Superior temporal gyrus (tissue), 1 donor: ENCODE measurements around the gene DPP4.

Experiments
- DNase-seq: peaks from one replicate; pipeline ENCODE4 v3.0.0-alpha.2; 2016; ENCODE audit errors: extremely low spot score

The DPP4 gene

DNA sequence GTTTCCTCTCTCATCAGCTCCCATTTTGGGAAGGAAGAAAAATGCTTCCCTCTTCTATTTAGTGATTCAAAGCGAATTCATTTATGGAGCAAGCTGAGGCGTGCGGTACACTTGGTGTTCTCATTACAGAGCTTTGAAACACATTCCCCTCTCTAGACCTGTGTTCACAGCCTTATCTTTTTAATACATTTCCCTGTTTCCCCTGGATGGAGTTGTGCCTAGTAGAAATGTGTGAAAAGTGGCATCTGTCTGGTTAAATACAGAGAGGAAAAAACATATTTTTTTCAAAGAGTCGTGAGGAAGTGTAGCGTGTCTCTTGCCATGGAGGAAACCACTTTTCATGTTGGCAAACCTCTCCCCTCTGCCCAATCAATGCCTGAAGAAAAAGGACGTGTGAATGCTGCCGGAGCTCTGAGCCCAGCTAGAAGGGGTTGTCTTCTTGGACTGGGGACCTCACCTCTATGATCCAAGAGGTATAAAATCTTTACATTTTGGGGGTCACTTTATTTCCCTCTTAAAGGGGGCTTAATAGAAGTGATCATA, 52.4 kb downstream of the DPP4 start:
- DNase-seq: peak; percentile 39

DNA sequence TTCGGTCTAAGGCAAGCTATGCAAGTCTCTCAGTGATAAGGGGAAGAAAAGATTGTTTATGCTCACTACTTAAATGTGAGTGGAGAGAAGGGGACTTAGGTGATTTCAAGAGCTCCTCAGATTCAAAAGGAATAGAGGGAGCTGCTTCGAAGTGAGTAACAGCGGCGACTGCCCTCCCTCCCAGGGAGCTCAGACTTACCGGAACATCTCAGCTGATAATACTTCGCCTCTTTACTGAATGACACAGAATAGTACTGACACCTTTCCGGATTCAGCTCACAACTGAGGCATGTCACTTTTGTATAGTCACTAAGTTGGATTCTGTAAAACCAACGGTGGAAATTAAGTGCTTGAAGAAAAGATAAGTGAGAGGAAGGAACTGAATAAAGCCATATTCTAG, 55.5 kb downstream of the DPP4 start:
- no peak for DNase-seq

DNA sequence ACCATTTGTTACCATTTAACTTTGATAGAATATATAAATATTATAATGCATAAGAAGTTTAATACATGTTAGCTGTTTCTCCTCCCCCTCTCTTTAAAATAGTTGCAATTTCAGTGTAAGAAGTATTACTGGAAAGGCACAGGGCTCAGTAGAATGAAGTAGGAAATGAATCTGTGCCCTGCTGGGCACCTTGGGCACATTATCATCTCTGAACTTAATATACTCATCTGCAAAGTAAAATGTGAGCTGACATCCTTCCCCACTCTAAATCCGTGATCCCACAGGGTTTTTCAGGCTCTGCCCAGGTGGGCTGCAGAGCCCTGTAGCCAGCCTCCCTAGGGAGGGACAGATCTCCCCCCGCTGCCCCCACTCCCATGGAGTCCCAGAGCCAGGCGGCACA, 56.8 kb downstream of the DPP4 start:
- no peak for DNase-seq

DNA sequence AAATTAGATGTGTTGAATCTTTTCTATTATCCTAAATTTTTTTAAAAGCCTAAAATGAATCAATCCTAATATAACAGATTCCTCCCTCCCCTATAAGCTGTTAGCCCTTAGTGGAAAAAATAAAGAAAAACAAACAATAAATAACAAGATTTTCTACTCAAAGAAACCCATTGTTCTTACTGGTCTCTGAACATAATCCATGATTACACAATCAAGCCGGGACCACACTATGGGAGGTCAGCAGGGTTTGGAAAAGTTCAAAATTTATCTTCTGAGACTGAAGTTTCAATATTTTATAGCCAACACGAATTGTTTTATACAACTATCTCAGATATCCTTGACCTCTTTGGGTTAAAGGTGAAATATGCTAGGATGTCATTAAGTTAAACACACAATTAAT, 57.9 kb downstream of the DPP4 start:
- no peak for DNase-seq

DNA sequence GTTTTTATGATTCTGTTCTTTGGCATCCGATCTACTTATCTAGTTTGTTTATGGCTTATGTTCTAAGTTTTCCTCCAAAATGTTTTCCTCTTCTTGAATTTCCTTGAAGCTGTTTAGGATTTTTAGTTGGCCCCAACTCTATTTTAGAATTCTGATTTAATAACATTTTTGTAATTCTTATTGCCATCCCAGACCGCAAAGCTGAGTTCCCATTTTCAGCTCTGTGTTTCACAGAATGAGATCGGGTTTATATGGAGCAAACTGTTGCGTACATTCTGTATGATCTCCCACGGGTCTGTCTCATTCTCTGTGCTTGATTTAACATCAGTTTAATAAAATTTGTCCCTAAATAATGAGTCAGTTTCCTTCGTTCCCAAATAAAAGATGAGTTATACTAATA, 59.3 kb downstream of the DPP4 start:
- DNase-seq: no peak

DNA sequence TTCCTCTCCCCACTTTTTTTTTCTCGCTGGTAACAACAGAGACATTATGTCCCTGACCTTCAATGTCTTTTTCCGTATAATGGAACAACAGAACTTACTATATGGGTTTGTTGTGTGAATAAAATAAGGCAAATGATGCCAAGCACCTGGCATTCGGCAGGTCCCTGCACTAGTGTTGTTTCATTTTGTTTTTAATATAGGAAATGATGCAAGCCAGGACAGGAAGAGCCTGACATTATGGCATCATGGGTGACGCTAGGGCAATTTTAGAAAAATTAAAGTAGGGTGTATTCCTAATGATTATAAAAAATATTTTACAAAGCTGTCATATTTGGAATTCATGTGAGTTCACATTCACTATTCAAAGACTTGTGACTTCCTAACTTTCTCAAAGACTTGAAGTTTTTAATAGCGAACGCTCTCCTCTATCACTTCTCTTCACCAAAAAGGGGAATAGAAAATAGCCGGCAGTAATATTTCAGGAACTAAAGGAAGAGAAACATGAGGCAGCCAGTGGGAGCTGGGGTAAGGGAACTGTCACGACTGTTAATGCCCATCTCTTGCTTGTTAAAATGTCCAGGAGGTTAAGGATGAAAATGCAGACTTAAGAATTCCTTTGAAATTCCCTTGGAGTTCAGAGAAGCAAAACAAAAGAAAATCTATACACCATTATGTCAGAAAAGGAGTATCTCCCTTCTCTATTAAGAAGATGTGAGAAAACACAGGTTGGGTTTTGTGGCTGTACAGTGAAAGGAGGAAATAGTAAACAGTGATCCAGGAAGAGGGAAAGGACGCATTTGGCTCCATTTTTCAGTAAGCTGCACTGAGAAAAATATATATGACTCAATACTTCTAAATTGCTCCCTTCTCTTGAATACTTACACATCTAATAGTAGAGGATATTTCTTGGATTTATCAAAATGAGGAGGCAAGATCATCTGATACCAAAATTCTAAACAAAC, 60.2 kb downstream of the DPP4 start:
- DNase-seq: no peak

DNA sequence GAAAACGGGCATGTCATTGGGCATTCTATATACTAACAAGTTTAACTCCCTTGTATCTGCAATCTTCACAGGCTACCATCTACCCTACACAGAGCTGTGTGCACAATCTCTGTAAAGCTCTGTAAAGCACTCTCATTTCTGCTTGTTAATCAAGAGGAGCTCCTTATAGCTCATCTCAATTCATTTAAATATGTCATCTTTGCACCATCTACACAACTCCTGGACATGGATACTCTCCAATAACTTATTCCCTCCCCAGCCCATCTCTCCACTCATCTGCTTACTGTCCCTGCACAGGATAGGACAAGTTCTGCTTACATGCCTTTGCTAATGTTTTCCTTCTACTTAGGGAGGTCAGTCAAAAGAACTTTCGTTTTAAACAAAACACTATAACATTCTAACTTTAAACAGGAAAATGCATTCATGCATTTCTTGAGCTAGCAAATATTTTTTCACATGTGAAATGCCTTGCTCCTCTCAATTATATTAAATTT, 61.4 kb downstream of the DPP4 start:
- no peak for DNase-seq

DNA sequence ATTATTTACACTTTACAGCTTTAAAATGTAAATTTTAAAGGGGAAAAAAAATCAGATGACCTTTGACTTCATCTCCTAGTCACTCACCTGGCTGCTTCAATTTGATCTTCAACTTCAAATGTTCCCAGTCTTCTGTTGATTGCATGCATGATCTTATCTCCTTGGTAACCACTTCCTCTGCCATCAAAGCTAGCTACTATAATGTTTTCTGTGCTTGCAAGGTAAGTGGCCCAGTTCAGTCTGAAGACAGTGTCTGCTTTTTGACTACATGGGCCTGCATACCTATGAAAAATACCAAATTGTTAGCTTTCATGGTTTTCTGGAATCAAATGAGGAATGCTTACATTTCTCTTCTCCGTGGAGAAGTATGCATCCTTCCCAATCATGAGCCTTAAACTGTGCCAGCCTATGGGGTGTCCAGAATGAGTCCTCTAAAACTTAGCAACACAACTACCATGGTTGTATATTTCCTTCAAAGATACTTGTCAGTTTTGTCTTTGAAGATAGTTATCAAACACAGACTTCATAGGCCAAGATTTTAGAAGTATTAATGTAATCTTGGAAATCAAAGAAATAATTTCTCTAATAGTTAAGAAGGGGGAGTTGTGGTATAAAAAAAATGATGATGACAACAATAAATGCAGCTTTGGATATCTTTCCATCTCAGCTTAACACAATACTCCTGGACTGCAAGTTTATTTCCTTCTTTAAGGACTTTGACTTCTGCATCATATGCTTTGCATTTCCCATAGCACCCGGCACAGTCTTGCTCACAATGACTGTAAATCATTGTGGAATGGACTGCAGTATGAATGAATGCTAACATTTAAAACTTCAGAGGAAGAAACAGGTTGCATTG, 62.1 kb downstream of the DPP4 start:
- DNase-seq: no peak

DNA sequence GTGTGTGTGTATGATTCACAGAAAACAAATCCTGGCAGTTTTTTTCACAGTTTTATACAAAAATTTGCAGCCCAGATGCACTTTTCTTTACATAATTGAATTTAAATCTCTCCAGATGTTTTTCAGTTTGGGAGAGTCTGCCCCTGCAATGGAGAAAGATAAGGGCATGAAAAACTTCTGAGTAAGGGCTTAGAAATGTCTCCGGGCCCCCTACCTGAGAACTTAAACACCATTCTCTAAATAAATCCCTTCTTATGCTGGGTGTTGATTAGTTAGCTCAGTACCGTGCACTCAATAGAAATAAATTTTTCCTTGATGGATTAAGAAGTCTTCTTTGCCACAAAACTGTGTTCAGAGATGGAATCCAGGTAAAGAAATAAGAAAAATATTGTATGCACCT, 64.5 kb downstream of the DPP4 start:
- DNase-seq: no peak

DNA sequence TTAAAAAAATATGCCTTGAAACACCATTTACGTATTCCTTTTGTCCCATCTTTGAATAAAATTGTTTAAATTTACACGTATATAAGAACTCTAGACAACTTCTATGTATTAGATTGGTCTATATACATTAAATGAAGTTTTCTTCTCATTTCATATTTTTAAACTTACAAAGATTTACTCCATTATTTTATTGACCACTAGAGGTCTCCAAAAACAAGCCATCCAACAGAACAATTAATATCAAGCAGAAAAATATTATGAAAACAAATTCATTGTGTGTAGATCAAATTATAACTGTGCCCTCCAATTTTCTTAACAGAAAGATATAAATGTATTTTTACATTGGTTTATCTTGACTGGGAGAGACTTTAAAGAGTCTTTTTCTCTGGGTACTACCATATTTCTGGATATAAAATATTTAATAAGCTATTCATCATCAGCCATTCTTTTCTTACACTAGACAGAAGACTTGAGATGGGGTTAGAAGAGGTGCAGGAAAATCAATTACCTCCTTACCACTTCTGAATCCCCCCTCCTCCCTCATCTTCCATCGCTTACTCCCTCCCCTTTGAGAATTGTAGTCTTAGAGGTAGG, 66.5 kb downstream of the DPP4 start:
- DNase-seq: no peak

DNA sequence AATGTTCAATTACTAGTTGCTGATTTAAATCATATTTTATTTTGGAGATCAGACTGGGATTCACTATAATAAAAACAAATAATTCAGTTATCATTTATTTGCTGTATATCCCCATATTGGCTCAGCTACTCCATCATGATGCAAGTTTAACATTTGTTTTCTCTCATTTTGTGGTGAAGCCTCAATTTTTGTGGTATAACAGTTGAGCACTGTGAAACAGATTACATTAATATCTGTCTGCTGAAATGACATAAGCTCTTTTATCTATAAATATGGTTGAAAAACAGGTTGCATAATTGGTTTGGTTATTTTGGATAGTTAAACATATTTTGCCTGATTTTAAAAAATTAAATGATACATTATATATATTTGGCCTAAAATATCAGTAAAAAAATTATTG, 67.7 kb downstream of the DPP4 start:
- DNase-seq: no peak

DNA sequence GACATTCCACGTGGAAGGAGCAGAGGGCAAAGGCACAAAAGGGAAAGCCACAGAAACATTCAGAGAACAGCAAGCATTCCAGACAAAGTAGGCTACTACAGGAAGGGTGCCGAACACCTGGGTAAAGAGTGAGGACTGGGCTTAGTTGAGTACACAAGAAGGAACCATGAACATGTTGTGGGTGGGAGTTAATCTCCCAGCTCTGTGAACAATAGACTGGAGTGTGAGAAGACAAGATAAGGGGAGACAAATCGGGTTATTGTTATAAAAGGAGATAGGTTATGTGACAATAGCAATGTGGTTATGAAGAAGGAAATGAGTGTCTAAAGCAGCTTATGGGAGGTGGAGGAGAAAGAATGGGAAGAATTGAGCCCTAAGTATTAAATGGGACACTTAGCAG, 70.0 kb downstream of the DPP4 start:
- no peak for DNase-seq

DNA sequence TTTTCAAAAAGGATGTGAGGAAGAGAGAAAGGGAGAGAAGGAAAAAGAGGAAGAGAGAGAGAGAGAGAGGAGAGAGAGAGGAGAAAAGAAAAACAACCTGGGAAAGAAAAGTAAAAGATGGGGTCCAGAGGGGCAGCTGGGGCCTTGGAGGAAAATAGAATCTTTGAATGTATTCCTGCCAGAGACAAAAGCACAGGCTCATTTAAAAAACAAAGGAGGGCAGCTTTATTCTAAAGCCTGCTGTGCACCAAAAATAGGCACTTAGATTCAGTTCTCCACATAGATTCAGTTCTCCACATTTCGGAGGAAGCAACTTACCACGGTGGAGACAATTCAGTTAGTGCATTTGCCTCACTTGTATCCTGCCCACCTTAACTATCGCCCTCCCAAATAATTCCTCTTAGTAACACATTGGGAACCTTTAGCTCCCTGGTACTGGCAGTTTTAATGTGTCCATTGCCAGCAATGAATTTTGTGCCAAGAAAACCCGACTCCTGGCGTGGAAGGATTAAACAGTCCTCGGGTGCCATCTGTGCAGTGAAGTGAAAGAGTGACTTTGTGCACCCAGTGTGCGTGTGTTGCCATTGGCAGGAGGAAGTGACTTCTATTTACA, 71.3 kb downstream of the DPP4 start:
- DNase-seq: peak; percentile 63

DNA sequence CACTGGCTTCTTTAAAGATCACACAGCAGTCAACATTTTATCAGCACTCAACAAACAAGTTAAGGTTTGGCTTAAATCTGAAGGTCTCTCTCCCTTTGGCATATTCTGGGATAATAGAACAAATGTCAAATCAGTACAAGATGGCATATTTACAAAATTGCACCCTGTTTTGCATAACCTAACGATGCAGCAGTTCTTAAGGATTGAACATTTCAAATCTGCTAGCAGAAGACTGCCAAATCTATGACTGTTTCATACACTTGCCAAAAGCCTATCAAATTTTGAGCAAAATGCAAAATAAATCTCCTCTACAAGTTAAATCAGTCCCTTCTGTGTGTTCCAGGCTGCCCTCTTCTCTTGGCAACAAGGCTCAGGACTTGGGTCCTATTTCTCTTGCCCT, 73.6 kb downstream of the DPP4 start:
- no peak for DNase-seq

DNA sequence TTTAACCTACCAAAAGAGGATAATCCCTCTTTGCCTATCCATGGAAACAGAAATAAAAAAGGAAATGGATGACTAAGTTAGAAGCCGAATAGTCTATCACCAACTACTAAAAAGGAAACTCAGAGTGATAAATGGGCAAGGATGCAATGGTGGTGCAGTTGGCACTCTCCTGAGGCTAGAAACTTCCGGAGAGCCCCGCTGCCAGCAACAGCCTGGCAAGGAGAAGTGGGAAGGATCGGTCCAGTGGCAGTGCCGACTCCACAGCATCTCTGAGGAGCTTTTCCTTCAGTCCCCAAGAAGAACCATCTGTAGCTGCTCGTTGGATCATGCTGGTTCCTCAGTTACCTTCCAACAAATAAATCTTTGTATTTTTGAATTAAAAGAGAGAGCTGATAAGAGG, 74.7 kb downstream of the DPP4 start:
- DNase-seq: peak; percentile 38

DNA sequence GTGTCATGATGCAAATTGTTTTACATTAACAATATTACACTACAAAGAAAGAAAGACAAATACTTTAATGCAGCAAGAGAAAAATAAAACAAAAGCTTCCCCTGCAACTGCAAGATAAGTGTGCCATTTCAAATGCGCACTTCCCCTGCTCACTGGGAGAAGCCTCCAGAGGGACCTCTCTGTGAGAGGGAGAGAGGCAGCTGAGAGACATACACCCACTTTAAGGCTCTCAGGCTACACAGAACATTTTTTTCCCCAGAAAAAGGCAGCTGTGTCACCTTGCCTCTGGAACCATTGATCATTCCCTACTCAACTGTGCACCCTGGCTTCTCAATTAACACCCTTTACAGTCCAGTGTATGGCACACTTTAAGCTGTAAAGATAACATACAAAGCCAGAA, 75.2 kb downstream of the DPP4 start:
- peak; percentile 35 for DNase-seq

DNA sequence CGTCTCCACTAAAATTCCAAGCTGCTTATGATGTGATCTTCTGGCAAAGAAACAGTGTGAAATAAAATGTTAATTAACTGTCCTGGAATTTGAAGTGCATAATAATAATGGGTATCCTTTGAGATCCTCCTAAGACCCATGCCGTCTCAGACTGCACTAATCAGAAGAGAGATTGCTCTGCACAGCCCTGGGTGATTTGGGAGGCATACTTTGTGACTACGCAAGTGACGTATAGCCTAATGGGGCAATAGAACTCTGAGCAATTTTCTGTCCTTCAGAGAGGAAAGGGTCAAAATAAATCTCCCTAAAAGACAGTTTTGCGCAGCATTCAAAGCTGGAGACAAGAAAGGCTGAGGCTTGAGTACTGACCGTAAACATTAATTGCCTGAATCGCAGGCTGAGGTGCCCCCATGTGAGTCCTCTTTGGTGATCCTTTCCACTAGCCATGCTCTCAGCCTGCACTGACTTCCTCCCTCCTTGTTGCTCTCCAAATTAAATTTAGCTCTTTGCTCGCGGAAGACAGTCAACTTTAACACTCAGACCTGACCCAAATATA, 76.0 kb downstream of the DPP4 start:
- DNase-seq: no peak

DNA sequence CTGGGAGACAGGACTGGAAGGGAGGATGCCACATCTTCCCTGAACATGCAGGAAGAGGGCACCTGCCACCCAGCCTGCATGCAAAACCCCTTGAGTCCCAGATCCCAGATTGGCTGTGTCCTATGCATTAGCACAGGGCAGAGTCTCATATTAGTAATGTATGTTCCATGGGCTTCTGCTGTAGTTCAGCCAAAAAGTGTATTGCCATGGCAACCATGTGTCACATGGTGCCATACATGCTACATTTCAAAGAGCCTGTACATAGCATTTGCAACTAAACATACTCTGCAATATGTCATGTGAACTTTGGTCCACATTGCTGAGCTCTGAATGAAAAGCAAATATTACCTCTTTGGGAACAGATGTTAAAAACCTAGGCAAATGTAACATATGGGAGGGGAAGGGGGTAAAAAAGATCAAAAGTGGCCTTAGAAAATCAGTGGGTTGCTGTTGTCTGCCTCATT, 78.4 kb downstream of the DPP4 start:
- no peak for DNase-seq

DNA sequence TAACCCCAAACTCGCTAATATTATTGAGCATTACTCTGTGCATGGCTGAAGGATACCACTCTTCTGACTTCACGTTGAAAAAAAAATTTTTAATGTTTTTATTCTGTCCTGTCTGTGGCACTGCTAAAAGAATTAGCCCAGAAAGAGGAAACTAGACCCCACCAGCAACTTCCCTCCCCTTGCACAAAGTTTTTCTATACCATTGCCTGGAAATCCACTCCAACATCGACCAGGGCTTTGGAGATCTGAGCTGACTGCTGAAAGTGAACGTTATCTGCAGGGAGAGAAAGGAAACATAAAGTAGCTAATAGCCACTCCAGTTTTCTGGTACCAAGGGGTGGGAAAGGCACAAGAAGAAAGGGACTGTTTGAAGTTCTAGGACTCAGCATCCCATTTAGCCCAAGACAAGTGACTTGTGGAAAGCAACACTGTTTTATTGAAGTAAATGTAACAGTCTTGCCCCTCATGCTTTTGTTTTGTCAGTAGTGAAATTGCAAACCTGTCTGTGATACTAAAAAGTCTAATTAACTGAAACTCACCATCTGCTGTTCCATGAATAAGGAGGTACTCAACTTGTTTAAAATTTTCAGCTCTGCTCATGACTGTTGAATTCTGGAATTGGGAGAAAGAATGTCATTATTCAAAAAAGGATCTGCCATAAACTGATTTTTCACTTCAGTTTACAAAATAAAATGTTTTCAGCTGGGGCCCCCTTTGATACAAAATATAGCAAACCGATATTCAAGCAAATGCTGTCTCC, 79.1 kb downstream of the DPP4 start:
- no peak for DNase-seq

DNA sequence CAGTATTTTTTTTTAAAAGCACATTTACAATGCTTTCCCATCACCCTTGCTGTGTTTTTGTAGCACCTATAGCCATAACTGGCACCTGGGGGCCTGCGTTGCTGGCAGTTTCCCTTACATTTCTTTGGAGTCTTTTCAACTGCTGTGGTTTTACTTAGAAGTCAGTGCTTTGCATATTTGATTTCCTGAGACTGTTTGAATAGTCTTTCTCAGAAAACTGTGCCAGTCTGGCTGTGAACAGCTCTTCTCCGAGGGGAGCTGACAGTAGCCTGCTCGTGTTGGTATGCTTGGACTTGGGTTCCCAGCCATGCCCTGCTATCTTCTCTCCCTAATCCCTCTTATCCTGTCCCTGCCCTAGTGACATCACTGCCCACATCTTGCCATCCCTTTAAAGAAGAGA, 81.5 kb downstream of the DPP4 start:
- peak; percentile 51 for DNase-seq
